Measurements from ENCODE around the gene PCDHA1. TPM values are rescaled to one million over a fixed set of nuclear protein-coding genes. Genes with fewer than 3 reads are reported as not detected.

The PCDHA1 gene
- total and polyA plus RNA-seq, 9 of the 15 experiments (the other 6 are each of a cell fraction or from before 2014, with no cell fraction given), result not detected

- TF ChIP-seq ZNF407 (IDR thresholded peaks at IDR 0.05; ENCODE audit: low read depth), result no peak
- no peak for TF ChIP-seq MLLT1 (IDR thresholded peaks at IDR 0.05)
- TF ChIP-seq HOXB6 (CRISPR knock-in tag; IDR thresholded peaks at IDR 0.05; ENCODE audit: borderline replicate concordance), result no peak
- no peak for TF ChIP-seq ZSCAN32 (CRISPR knock-in tag; IDR thresholded peaks at IDR 0.05)
- TF ChIP-seq ZFP1 (CRISPR knock-in tag; IDR thresholded peaks at IDR 0.05), result no peak
- TF ChIP-seq ZNF217 (CRISPR knock-in tag; IDR thresholded peaks at IDR 0.05), result no peak
- TF ChIP-seq MCM7 (IDR thresholded peaks at IDR 0.05), result no peak
- no peak for TF ChIP-seq BRD9 (IDR thresholded peaks at IDR 0.05; ENCODE audit: low read depth, partially characterized antibody)
- TF ChIP-seq ZNF3 (CRISPR knock-in tag; IDR thresholded peaks at IDR 0.05), result no peak
- TF ChIP-seq NR3C1 (CRISPR knock-in tag; IDR thresholded peaks at IDR 0.05), result no peak
- TF ChIP-seq ZNF224 (CRISPR knock-in tag; IDR thresholded peaks at IDR 0.05), result no peak
- no peak for TF ChIP-seq ZNF384 (IDR thresholded peaks at IDR 0.05; ENCODE audit: low read depth, low read length)
- TF ChIP-seq NFIC (IDR thresholded peaks at IDR 0.05), result no peak
- TF ChIP-seq RCOR1 (IDR thresholded peaks at IDR 0.05; ENCODE audit: borderline replicate concordance in 1 of 2, low read depth in 2 of 2, low read length in 2 of 2), result peak in 1 of 2 experiments; percentile 88; a peak in 2 of 4 replicates
- no peak for TF ChIP-seq ZNF512 (tag; IDR thresholded peaks at IDR 0.05)
- no peak for TF ChIP-seq HNRNPLL (IDR thresholded peaks at IDR 0.05; ENCODE audit: low read depth, low read length, poor library complexity, severe bottlenecking)
- TF ChIP-seq CBX3 (IDR thresholded peaks at IDR 0.05; ENCODE audit: borderline replicate concordance in 1 of 2, low read length in 2 of 2), result peak; percentile 73 to 77; a peak in 2 of 3 replicates
These were observed 255.0 kb downstream of the PCDHA1 start (continued) for GRCh38 chr5:141040771-141041426.

All from K562 (cell line).